Activated T-helper 2 cell treated with anti-CD3 and anti-CD28 coated beads, Interferon-gamma antibody, Interleukin-2, Interleukin-4, amounts not matched to agents 10 μg/mL and 5 μg/mL and 100 μg/mL, durations not matched to agents 14 hours and 24 hours and 36 hours (primary cell): ENCODE results near the gene FCHO1. TPM values are rescaled to one million over a fixed set of nuclear protein-coding genes. Genes with fewer than 3 reads are reported as not detected.

Experiments used
- DNase-seq: peaks from one replicate; pipeline ENCODE4 v3.0.0; 2021; ENCODE audit warnings: low spot score
- H3K27ac Mint-ChIP-seq: one replicate; pipeline ENCODE4 v1.8.0; 2021; ENCODE audit warnings: mixed read lengths
- H3K27me3 Mint-ChIP-seq: one replicate; pipeline ENCODE4 v1.8.0; 2021; ENCODE audit warnings: low read depth, mixed read lengths
- H3K36me3 Mint-ChIP-seq: one replicate; pipeline ENCODE4 v1.8.0; 2021; ENCODE audit warnings: low read depth, mixed read lengths
- H3K4me1 Mint-ChIP-seq: one replicate; pipeline ENCODE4 v1.8.0; 2021; ENCODE audit warnings: low read depth, mixed read lengths
- H3K4me3 Mint-ChIP-seq: one replicate; pipeline ENCODE4 v1.8.0; 2021; ENCODE audit warnings: low read depth, mild to moderate bottlenecking, moderate library complexity, mixed read lengths
- H3K9me3 Mint-ChIP-seq: one replicate; pipeline ENCODE4 v1.8.0; 2021; ENCODE audit warnings: mixed read lengths
- intact Hi-C: fragments of 100-400 bp; cut with micrococcal nuclease; formaldehyde crosslinking; loops from one replicate; pipeline ENCODE4 v1.15.1; 2023
- total RNA-seq: library from RNA; stranded (reverse); gene quantifications from 2 replicates; pipeline ENCODE4 v1.2.3, GENCODE V29; 2022

Gene FCHO1
- total RNA-seq, 1 donor from 2014 or later, result 74.7 TPM

DNA sequence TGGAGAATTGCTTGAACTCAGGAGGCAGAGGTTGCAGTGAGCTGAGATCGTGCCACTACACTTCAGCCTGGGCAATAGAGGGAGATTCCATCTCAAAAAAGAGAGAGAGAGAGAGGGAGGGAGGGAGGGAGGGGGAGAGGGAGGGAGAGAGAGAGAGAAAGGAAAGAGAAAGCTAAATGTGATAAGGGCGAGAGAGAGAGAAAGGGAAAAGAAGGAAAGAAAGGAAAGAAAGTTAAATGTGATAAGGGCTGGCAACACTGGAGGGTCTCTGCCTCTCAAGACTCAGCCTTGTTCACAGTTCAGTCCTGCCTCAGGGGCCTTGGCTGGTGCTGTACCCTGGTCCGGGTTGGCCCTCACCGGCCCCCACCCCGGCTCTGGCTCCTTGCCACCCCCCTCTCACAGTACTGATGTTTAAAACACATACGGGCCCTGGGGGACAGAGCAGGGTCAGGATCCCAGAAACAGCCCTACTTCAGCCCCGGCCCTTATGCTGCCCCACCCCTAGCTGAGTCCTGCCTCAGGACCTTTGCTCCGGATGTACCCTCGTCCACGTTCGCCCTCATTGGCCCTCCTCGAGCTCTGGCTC is 28.5 kb upstream of the FCHO1 start:
- H3K36me3 Mint-ChIP-seq, result peaks cover 36% of the 10 kb centered on the region

DNA sequence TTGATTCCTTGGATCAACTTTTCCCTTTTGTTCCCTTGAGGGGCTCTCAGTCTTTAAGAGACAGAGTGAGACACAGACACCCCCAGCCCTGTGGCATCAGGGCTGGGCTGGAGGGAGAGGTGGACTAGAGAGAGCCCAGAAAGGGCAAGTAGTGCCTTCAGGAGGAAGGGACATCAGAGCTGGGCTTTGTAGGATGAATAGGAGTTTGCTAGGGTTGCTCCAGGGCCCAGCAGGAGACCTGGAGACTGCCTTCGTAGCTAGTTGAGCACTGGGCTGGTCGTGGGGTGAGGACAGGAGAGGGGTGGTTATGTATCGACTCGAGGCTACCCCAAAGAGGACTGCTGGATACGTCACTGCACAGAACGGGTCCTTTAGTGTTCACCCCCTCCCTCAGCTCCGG is 26.6 kb upstream of the FCHO1 start:
- H3K9me3 Mint-ChIP-seq, result no peaks in the 10 kb centered on the region
- intact Hi-C loops, result no loop called here
- H3K4me1 Mint-ChIP-seq, result peaks cover 24% of the 10 kb centered on the region
- no peak for DNase-seq
- peaks cover 44% of the 10 kb centered on the region for H3K36me3 Mint-ChIP-seq
- H3K4me3 Mint-ChIP-seq, result no peak overlapping the region
- H3K27me3 Mint-ChIP-seq, result no peaks in the 10 kb centered on the region
- no peak overlapping the region for H3K27ac Mint-ChIP-seq

More for the DNA sequence above, 28.5 kb upstream of the FCHO1 start:
- intact Hi-C loops, result no loop called here
- DNase-seq, result no peak
- Mint-ChIP-seq H3K4me1 (peaks cover 31% of the 10 kb centered on the region), H3K27ac (peak overlapping the region; percentile 33), H3K4me3 (no peak overlapping the region), H3K9me3 (no peaks in the 10 kb centered on the region), H3K27me3 (no peaks in the 10 kb centered on the region)

DNA sequence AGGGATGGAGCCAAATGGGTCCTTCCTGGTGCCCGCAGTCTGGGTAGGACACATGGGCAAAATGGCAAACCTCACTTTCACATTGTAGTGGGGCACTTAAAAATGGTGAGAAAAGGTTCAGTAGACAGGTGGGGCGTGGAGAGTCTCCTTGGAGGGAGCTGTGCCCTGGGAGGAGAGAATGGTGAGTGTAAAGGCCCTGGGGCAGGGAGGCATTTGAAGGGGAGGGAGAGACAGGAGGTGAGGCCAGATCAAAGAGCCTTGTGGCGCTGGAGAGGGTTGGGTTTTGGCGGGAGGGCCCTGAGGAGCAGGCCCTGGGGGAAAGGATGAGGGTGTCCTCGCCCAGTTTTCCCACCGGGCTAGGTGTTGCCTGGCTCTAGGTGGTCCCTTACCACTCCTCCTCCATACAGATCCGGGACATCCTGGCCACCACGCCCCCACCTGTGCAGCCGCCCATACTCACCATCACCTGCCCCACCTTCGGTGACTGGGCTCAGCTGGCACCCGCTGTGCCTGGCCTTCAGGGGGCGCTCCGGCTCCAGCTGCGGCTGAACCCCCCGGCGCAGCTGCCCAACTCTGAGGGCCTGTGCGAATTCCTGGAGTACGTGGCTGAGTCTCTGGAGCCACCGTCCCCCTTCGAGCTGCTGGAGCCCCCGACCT is 25.7 kb upstream of the FCHO1 start:
- intact Hi-C loops, result no loop called here
- H3K36me3 Mint-ChIP-seq, result peaks cover 46% of the 10 kb centered on the region
- peaks cover 16% of the 10 kb centered on the region for H3K4me1 Mint-ChIP-seq
- H3K9me3 Mint-ChIP-seq, result no peaks in the 10 kb centered on the region
- H3K27me3 Mint-ChIP-seq, result no peaks in the 10 kb centered on the region
- DNase-seq, result no peak
- H3K27ac Mint-ChIP-seq, result no peak overlapping the region
- H3K4me3 Mint-ChIP-seq, result no peak overlapping the region

DNA sequence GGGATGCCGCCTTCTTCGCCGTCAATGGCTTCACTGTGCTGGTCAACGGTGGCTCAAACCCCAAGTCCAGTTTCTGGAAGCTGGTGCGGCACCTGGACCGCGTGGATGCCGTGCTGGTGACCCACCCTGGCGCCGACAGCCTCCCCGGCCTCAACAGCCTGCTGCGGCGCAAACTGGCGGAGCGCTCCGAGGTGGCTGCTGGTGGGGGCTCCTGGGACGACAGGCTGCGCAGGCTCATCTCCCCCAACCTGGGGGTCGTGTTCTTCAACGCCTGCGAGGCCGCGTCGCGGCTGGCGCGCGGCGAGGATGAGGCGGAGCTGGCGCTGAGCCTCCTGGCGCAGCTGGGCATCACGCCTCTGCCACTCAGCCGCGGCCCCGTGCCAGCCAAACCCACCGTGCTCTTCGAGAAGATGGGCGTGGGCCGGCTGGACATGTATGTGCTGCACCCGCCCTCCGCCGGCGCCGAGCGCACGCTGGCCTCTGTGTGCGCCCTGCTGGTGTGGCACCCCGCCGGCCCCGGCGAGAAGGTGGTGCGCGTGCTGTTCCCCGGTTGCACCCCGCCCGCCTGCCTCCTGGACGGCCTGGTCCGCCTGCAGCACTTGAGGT is 25.0 kb upstream of the FCHO1 start:
- peaks cover 13% of the 10 kb centered on the region for H3K4me1 Mint-ChIP-seq

DNA sequence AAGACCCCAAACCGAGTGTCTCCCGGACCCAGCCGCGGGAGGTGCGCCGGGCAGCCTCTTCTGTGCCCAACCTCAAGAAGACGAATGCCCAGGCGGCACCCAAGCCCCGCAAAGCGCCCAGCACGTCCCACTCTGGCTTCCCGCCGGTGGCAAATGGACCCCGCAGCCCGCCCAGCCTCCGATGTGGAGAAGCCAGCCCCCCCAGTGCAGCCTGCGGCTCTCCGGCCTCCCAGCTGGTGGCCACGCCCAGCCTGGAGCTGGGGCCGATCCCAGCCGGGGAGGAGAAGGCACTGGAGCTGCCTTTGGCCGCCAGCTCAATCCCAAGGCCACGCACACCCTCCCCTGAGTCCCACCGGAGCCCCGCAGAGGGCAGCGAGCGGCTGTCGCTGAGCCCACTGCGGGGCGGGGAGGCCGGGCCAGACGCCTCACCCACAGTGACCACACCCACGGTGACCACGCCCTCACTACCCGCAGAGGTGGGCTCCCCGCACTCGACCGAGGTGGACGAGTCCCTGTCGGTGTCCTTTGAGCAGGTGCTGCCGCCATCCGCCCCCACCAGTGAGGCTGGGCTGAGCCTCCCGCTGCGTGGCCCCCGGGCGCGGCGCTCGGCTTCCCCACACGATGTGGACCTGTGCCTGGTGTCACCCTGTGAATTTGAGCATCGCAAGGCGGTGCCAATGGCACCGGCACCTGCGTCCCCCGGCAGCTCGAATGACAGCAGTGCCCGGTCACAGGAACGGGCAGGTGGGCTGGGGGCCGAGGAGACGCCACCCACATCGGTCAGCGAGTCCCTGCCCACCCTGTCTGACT is 24.1 kb upstream of the FCHO1 start:
- Mint-ChIP-seq H3K36me3 (peaks cover 57% of the 10 kb centered on the region), H3K27me3 (no peaks in the 10 kb centered on the region), H3K4me1 (peaks cover 4% of the 10 kb centered on the region), H3K9me3 (no peaks in the 10 kb centered on the region), H3K27ac (no peak overlapping the region), H3K4me3 (no peak overlapping the region)
- intact Hi-C loops, result no loop called here
- DNase-seq, result no peak

More for the DNA sequence above, 25.0 kb upstream of the FCHO1 start:
- Mint-ChIP-seq H3K4me3 (no peak overlapping the region), H3K36me3 (peaks cover 52% of the 10 kb centered on the region), H3K27ac (no peak overlapping the region), H3K27me3 (no peaks in the 10 kb centered on the region), H3K9me3 (no peaks in the 10 kb centered on the region)
- no peak for DNase-seq
- intact Hi-C loops, result no loop called here

DNA sequence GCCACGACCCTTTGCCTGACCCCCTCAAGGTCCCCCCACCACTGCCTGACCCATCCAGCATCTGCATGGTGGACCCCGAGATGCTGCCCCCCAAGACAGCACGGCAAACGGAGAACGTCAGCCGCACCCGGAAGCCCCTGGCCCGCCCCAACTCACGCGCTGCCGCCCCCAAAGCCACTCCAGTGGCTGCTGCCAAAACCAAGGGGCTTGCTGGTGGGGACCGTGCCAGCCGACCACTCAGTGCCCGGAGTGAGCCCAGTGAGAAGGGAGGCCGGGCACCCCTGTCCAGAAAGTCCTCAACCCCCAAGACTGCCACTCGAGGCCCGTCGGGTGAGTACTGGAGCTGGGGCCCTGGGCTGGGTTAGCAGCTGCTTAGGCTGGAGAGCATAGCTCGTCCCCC is 23.4 kb upstream of the FCHO1 start:
- Mint-ChIP-seq H3K27ac (no peak overlapping the region), H3K36me3 (peaks cover 61% of the 10 kb centered on the region), H3K27me3 (no peaks in the 10 kb centered on the region), H3K4me1 (peaks cover 4% of the 10 kb centered on the region), H3K4me3 (no peak overlapping the region), H3K9me3 (no peaks in the 10 kb centered on the region)
- intact Hi-C loops, result no loop called here
- no peak for DNase-seq

DNA sequence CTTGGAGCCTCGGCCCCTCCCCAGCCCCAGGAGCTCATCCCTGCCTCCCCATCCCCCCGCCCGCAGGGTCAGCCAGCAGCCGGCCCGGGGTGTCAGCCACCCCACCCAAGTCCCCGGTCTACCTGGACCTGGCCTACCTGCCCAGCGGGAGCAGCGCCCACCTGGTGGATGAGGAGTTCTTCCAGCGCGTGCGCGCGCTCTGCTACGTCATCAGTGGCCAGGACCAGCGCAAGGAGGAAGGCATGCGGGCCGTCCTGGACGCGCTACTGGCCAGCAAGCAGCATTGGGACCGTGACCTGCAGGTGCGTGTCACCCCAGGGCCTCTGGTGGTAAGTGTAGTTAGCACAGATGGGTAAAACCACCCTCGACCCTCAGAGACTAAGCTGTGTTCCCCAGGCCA is 18.1 kb upstream of the FCHO1 start:
- no peak overlapping the region for H3K4me3 Mint-ChIP-seq
- no peak overlapping the region for H3K27ac Mint-ChIP-seq
- DNase-seq, result no peak
- H3K9me3 Mint-ChIP-seq, result no peaks in the 10 kb centered on the region
- H3K4me1 Mint-ChIP-seq, result peaks cover 4% of the 10 kb centered on the region
- no peaks in the 10 kb centered on the region for H3K27me3 Mint-ChIP-seq
- intact Hi-C loops, result no loop called here
- peaks cover 65% of the 10 kb centered on the region for H3K36me3 Mint-ChIP-seq

DNA sequence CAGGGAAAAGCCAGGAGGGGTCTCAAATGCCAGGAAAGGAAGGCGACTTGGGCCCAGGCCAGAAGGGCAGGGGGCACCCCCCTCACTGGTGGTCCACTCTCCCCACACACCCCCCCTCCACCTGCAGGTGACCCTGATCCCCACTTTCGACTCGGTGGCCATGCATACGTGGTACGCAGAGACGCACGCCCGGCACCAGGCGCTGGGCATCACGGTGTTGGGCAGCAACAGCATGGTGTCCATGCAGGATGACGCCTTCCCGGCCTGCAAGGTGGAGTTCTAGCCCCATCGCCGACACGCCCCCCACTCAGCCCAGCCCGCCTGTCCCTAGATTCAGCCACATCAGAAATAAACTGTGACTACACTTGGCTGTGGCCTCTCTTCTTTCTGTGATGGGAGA is 17.1 kb upstream of the FCHO1 start:
- no peaks in the 10 kb centered on the region for H3K9me3 Mint-ChIP-seq
- DNase-seq, result no peak
- intact Hi-C loops, result no loop called here
- no peaks in the 10 kb centered on the region for H3K27me3 Mint-ChIP-seq
- no peak overlapping the region for H3K27ac Mint-ChIP-seq
- H3K4me3 Mint-ChIP-seq, result no peak overlapping the region
- peaks cover 62% of the 10 kb centered on the region for H3K36me3 Mint-ChIP-seq
- peaks cover 7% of the 10 kb centered on the region for H3K4me1 Mint-ChIP-seq

DNA sequence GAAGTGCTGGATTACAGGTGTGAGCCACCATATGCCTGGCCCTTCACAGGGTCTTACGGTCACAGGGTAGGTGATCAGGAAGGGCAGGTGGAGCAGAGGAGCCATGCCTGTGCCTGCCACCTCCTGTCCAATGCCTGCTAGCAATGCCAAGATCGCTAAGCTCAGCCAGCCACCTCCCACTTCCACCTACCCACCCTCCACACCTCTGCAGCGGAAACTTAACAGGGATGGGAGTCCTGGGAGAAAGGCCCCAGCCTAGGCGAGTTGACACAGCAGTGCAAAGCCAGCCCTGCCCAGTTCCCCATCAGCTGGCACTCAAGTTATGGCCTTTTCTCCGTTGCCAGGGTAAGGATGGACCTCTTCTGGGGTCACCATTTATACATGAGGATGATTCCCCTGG is 15.9 kb upstream of the FCHO1 start:
- Mint-ChIP-seq H3K27ac (no peak overlapping the region), H3K4me1 (peaks cover 8% of the 10 kb centered on the region), H3K27me3 (no peaks in the 10 kb centered on the region), H3K9me3 (no peaks in the 10 kb centered on the region), H3K4me3 (no peak overlapping the region), H3K36me3 (peaks cover 51% of the 10 kb centered on the region)
- DNase-seq, result no peak
- intact Hi-C loops, result no loop called here

DNA sequence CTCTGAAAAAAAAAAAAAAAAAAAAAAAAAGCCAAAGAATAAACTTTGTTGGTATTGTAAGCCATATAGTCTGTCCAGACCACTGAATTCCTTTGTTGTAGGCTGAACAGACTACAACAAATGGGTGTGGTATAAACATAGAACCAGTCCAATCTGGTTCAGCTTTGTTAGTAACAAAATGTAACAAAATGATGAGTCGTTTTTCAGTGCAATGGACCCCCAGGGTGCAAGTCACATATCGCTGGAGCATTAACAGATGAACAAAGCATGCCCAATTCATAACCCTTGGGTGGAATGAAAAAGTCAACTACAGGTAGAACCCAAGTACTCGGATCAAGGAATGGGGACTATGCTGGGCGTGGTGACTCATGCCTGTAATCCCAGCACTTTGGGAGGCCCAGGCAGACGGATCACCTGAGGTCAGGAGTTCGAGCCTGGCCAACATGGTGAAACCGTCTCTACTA is 13.6 kb upstream of the FCHO1 start:
- Mint-ChIP-seq H3K9me3 (no peaks in the 10 kb centered on the region), H3K4me3 (no peak overlapping the region), H3K36me3 (peaks cover 37% of the 10 kb centered on the region), H3K4me1 (peaks cover 4% of the 10 kb centered on the region), H3K27ac (no peak overlapping the region), H3K27me3 (no peaks in the 10 kb centered on the region)
- no peak for DNase-seq
- intact Hi-C loops, result no loop called here

DNA sequence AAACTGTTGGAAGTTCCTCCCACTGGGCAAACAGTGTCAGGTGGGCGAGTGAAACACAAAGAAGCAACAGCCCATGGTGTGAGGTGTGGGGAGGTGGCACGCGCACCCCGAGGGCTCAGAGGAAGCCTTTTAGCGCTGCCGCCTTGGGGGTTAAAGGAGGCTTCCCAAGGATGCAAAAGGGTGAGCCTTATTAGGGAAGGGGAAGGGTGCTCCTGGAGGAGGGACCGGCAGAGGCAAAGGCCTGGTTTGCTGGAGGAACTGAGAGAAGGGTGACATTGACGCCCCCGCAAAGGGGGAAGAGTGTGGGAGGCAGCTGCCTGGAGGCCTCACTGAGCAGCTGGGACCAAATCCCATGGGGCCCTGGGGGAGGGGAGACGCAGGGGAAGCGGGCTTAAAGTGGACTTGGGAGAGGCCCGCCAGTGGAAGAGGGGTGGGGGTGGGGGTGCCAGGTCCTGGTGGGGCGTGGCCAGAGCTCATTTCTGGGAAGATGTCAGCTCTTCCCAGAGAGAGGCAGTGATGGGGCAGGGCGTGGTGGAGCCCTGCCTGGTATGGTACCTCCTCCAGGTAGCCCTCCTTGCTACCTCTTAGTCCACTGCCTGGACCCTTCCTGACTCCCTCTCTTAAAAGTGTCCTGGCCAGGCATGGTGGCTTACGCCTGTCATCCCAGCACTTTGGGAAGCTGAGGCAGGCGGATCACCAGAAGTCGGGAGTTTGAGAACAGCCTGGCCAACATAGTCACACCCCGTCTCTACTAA is 12.0 kb upstream of the FCHO1 start:
- Mint-ChIP-seq H3K4me1 (peaks cover 5% of the 10 kb centered on the region), H3K36me3 (peaks cover 28% of the 10 kb centered on the region), H3K27ac (no peak overlapping the region), H3K9me3 (no peaks in the 10 kb centered on the region), H3K27me3 (no peaks in the 10 kb centered on the region), H3K4me3 (no peak overlapping the region)
- no peak for DNase-seq
- intact Hi-C loops, result no loop called here

DNA sequence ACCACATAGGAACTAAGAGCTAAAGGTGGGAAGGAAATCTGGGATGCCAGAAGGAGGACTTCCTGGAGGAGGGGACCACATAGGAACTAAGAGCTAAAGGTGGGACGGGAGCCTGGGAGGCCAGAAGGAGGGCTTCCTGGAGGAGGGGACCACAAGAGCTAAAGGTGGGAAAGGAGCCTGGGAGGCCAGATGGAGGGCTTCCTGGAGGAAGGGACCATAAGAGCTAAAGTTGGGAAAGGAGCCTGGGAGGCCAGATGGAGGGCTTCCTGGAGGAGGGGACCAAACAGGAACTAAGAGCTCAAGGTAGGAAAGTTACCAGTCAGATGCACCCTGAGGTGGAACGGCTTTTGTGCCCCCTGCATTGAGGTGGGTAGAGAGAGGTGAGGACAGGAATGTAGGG is 9.8 kb upstream of the FCHO1 start:
- Mint-ChIP-seq H3K27ac (no peak overlapping the region), H3K9me3 (no peaks in the 10 kb centered on the region), H3K4me3 (no peak overlapping the region), H3K4me1 (peaks cover 8% of the 10 kb centered on the region), H3K27me3 (no peaks in the 10 kb centered on the region), H3K36me3 (peaks cover 11% of the 10 kb centered on the region)
- DNase-seq, result no peak
- intact Hi-C loops, result no loop called here
